Ovary (tissue), 3 donors: ENCODE results near the gene ARHGAP8.

Source experiments
- CTCF ChIP-seq, 3 donors: fragments of 450-650 bp in 2 of 3; fragments of 200-600 bp in 1 of 3; IDR thresholded peaks; one replicate each; pipeline versions ENCODE4 v1.5.1 to v1.8.0; 2016 to 2022; ENCODE audit warnings: antibody characterized with exemption in 3 of 3, mild to moderate bottlenecking in 1 of 3
- POLR2A ChIP-seq: fragments of 450-650 bp; IDR thresholded peaks from one replicate; pipeline ENCODE4 v1.6.1; 2017; ENCODE audit warnings: antibody characterized with exemption, mild to moderate bottlenecking, moderate library complexity
- donor health status: DM: no; HTN: no; CAD: no.

GRCh38 chr22:44765571-44766285 lies 13.4 kb downstream of the ARHGAP8 start:
- TF ChIP-seq POLR2A = no peak
- TF ChIP-seq CTCF (IDR thresholded peaks at IDR 0.05) = no peak
